ENCODE measurements around the gene SLC27A4. TPM values are rescaled to one million over a fixed set of nuclear protein-coding genes. Genes with fewer than 3 reads are reported as not detected.

The SLC27A4 gene
- polyA plus RNA-seq, 2 of the 4 experiments (the other 2 are of a cell fraction), result 14.5 to 27.0 TPM

DNA sequence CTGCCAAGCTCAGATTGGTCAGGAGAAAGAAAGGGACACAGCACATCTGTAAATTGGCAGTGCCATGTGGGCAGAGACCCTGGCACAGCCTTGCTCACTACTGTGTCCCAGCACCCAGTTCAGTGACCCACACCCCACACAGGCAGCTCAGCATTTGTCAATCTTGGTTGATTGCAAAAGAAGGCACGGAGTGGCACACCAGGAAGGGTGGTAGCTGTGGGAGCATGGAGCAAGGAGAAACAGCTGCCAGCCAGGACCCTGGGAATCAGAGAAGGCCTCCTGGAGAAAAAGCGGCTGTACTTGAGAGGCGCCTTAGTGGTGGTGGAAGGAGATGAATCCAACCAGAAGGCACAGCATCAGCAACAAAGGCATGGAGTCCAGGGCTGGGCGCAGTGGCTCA is 3.5 kb downstream of the SLC27A4 start:
- WGBS (ENCODE audit: missing lambda C conversion rate), result 94% methylated on average over 4 of the region's 4 CpGs
- no peak overlapping the region for H3K4me2 ChIP-seq
- no peak for ATAC-seq
- H3K27ac ChIP-seq, result no peak overlapping the region
- CTCF ChIA-PET, result interaction anchor here (1.0 to 7.2 kb wide), 6 partner anchors 15 to 95 kb away, joined by 3 to 206 read pairs (median 6); no protein-coding TSS in a partner anchor
- H3K4me3 ChIP-seq, result no peak overlapping the region
- DNase-seq (ENCODE audit: low read depth in 1 of 2, low spot score in 1 of 2), result no peak
- POLR2A ChIA-PET, result no interaction called here
- no peaks in the 10 kb centered on the region for H3K9me3 ChIP-seq
- H3K4me1 ChIP-seq, result 0 out of 3 replicates have a peak, but pooled peaks cover 4% of the 10 kb centered on the region
- FAIRE-seq, result no peak
- TF ChIP-seq EHF (CRISPR knock-in tag; IDR thresholded peaks at IDR 0.05), result no peak
- TF ChIP-seq FOXS1 (CRISPR knock-in tag; IDR thresholded peaks at IDR 0.05), result no peak
- no peak for TF ChIP-seq CBX2 (IDR thresholded peaks at IDR 0.05; ENCODE audit: borderline replicate concordance, low read depth)
- TF ChIP-seq, protein P1, sequence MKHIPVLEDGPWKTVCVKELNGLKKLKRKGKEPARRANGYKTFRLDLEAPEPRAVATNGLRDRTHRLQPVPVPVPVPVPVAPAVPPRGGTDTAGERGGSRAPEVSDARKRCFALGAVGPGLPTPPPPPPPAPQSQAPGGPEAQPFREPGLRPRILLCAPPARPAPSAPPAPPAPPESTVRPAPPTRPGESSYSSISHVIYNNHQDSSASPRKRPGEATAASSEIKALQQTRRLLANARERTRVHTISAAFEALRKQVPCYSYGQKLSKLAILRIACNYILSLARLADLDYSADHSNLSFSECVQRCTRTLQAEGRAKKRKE (CRISPR knock-in tag; IDR thresholded peaks at IDR 0.05; ENCODE audit: low read depth), result no peak
- no peak for TF ChIP-seq TFCP2L1 (CRISPR knock-in tag; IDR thresholded peaks at IDR 0.05)
- TF ChIP-seq RNF2 (IDR thresholded peaks at IDR 0.05; ENCODE audit: borderline replicate concordance, low read depth), result no peak
- TF ChIP-seq BHLHE40 (IDR thresholded peaks at IDR 0.05; ENCODE audit: low read depth, low read length), result no peak
- no peak for TF ChIP-seq POLR2A (IDR thresholded peaks at IDR 0.05; ENCODE audit: low read length)
- no peak for TF ChIP-seq MAFK (IDR thresholded peaks at IDR 0.05; ENCODE audit: partially characterized antibody)
- TF ChIP-seq POLR2AphosphoS2 (conservative IDR thresholded peaks at IDR 0.05; ENCODE audit: low read length), result no peak
- TF ChIP-seq TP53 (CRISPR knock-in tag; IDR thresholded peaks at IDR 0.05), result no peak

DNA sequence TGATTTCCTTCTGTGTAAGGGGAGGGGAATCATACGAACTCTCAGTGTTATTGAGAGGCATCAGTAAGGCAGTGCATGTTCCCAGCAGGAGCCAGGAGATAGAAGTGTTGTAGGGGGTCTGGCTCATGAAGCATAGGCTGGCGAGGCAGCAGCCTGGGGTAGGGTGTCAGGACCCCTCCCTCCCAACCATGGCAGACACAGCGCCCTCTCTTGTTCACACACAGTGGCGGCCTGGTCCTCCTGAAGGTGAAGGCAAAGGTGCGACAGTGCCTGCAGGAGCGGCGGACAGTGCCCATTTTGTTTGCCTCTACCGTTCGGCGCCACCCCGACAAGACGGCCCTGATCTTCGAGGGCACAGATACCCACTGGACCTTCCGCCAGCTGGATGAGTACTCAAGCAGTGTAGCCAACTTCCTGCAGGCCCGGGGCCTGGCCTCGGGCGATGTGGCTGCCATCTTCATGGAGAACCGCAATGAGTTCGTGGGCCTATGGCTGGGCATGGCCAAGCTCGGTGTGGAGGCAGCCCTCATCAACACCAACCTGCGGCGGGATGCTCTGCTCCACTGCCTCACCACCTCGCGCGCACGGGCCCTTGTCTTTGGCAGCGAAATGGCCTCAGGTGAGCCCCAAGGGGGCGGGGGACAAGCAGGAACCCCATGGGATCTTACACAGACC is 4.7 kb downstream of the SLC27A4 start:
- ChIA-PET POLR2A (no interaction called here), CTCF (interaction anchor here (0.7 to 7.2 kb wide), 6 partner anchors 14 to 94 kb away, joined by 3 to 206 read pairs (median 6); no protein-coding TSS in a partner anchor)
- DNase-seq (ENCODE audit: low read depth in 1 of 2, low spot score in 1 of 2) (no peak), ATAC-seq (no peak), FAIRE-seq (no peak)
- TF ChIP-seq RCOR1 (IDR thresholded peaks at IDR 0.05; ENCODE audit: low read depth, low read length), result no peak
- TF ChIP-seq JUN (IDR thresholded peaks at IDR 0.05), result no peak
- TF ChIP-seq, protein P2, sequence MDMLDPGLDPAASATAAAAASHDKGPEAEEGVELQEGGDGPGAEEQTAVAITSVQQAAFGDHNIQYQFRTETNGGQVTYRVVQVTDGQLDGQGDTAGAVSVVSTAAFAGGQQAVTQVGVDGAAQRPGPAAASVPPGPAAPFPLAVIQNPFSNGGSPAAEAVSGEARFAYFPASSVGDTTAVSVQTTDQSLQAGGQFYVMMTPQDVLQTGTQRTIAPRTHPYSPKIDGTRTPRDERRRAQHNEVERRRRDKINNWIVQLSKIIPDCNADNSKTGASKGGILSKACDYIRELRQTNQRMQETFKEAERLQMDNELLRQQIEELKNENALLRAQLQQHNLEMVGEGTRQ (IDR thresholded peaks at IDR 0.05), result no peak
- TF ChIP-seq EP300 (IDR thresholded peaks at IDR 0.05), result no peak
- no peak for TF ChIP-seq HOXB5 (CRISPR knock-in tag; IDR thresholded peaks at IDR 0.05)
- TF ChIP-seq BHLHE40 (IDR thresholded peaks at IDR 0.05; ENCODE audit: low read depth, low read length), result no peak
- no peak for TF ChIP-seq HOXB13 (CRISPR knock-in tag; IDR thresholded peaks at IDR 0.05; ENCODE audit: low read depth)
- H3K27ac ChIP-seq, result no peak overlapping the region
- no peaks in the 10 kb centered on the region for H3K9me3 ChIP-seq
- H3K4me3 ChIP-seq, result no peak overlapping the region
- no peak overlapping the region for H3K4me2 ChIP-seq
- no peaks in the 10 kb centered on the region for H3K4me1 ChIP-seq
- 98% methylated on average over 28 of the region's 28 CpGs for WGBS (ENCODE audit: missing lambda C conversion rate)

DNA sequence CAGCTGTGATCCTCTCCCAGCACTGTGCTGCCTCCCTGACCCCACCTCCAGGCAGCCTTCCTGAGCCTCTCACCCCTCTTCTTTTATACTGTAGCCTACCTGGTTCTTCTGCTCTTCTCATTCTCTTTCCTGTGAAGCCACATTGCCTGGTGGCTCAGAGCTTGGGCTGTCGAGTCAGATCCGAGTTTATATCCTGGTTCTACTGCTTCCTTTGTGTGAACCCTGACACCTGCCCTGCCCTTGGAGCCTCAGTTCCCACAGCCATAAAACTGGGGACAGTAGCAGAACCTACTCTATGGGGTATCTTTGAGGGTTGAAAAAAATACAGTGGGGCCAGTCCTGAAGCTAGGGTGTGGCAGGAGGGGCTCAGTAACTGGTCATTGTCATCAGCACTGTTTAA is 8.8 kb downstream of the SLC27A4 start:
- ATAC-seq, result no peak
- Histone ChIP-seq H3K4me3 (no peak overlapping the region), H3K4me2 (no peak overlapping the region), H3K4me1 (no peaks in the 10 kb centered on the region), H3K9me3 (no peaks in the 10 kb centered on the region), H3K27ac (no peak overlapping the region)
- 81% methylated on average over 2 of the region's 2 CpGs for WGBS (ENCODE audit: missing lambda C conversion rate)
- TF ChIP-seq SREBF2 (IDR thresholded peaks at IDR 0.05) (no peak), RARB (CRISPR knock-in tag; IDR thresholded peaks at IDR 0.05) (no peak)
- ChIA-PET POLR2A (no interaction called here), CTCF (interaction anchor here (0.7 to 4.4 kb wide), 4 partner anchors 13 to 53 kb away, joined by 3 to 38 read pairs (median 4); no protein-coding TSS in a partner anchor)
- DNase-seq (ENCODE audit: low read depth in 1 of 2, low spot score in 1 of 2), result no peak
- FAIRE-seq, result no peak

DNA sequence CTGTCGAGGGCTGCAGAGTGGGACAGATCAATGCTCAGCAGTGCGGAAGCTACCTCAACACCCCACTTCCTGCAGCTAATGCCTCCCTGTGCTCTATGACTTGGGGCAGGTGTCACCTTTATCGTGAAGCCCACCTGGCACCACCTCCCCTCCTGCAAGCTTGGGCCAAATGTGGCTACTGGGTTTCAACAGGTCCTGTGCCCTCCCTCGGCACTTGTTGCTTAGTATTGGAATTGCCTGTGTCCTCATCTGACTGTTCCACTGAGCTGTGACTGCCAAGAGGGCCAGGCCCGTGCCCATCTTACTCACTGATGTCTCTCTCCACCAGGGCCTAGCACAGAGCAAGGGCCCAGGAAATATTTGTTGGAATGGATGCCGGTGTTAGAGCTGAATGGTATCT is 9.4 kb downstream of the SLC27A4 start:
- H3K4me2 ChIP-seq, result no peak overlapping the region
- ChIA-PET POLR2A (no interaction called here), CTCF (interaction anchor here (0.7 to 4.4 kb wide), 7 partner anchors 8 to 54 kb away, joined by 3 to 38 read pairs (median 4); no protein-coding TSS in a partner anchor)
- FAIRE-seq, result no peak
- H3K9me3 ChIP-seq, result no peaks in the 10 kb centered on the region
- 87% methylated on average over 6 of the region's 6 CpGs for WGBS (ENCODE audit: missing lambda C conversion rate)
- no peak overlapping the region for H3K4me3 ChIP-seq
- TF ChIP-seq RCOR1 (IDR thresholded peaks at IDR 0.05; ENCODE audit: low read depth, low read length), result no peak
- TF ChIP-seq NR3C1 (IDR thresholded peaks at IDR 0.05), result no peak
- no peak for TF ChIP-seq TFCP2L1 (CRISPR knock-in tag; IDR thresholded peaks at IDR 0.05)
- TF ChIP-seq, protein P3, sequence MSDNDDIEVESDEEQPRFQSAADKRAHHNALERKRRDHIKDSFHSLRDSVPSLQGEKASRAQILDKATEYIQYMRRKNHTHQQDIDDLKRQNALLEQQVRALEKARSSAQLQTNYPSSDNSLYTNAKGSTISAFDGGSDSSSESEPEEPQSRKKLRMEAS (IDR thresholded peaks at IDR 0.05), result no peak
- TF ChIP-seq RNF2 (IDR thresholded peaks at IDR 0.05; ENCODE audit: borderline replicate concordance, low read depth), result no peak
- H3K4me1 ChIP-seq, result no peaks in the 10 kb centered on the region
- no peak overlapping the region for H3K27ac ChIP-seq
- ATAC-seq, result no peak
- no peak for DNase-seq (ENCODE audit: low read depth in 1 of 2, low spot score in 1 of 2)

All from A549 (cell line).